ENCODE measurements around the gene MYBPC2.

DNA sequence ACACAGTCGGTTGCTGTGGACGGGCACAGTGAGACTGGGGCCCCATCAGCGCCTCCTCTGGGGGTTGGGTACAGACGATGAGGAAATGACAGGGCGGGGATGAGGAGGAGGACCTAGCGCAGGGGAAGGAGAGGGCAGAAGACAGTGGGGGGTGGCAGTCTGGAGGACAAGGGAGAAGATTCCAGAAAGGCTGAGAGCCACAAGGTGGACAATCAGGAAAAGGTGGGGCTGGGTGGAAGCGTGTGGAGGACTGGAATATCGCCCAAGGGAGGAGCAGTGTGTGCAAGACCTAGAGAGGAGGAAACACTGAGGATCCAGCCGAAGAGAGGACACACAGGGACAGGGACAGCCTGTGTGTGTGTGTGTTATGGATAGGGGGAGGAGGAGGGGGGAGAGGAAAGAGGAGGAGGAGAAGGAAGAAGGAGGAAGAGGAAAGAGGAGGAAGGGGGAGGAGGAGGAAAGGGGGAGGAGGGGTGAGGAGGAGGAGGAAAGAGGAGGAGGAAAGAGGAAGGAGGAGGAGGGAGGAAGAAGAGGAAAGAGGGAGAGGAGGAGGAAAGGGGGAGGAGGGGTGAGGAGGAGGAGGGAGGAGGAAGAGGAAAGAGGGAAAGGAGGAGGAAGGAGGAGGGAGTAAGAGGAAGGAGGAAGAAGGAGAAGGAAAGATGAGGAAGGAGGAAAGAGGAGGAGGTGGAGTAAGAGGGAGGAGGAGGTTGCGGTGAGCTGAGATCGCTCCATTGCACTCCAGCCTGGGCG is 59.8 kb downstream of the MYBPC2 start:
- TF ChIP-seq, protein P1, sequence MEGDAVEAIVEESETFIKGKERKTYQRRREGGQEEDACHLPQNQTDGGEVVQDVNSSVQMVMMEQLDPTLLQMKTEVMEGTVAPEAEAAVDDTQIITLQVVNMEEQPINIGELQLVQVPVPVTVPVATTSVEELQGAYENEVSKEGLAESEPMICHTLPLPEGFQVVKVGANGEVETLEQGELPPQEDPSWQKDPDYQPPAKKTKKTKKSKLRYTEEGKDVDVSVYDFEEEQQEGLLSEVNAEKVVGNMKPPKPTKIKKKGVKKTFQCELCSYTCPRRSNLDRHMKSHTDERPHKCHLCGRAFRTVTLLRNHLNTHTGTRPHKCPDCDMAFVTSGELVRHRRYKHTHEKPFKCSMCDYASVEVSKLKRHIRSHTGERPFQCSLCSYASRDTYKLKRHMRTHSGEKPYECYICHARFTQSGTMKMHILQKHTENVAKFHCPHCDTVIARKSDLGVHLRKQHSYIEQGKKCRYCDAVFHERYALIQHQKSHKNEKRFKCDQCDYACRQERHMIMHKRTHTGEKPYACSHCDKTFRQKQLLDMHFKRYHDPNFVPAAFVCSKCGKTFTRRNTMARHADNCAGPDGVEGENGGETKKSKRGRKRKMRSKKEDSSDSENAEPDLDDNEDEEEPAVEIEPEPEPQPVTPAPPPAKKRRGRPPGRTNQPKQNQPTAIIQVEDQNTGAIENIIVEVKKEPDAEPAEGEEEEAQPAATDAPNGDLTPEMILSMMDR (IDR thresholded peaks at IDR 0.05): no peak
- TF ChIP-seq POLR2A (IDR thresholded peaks at IDR 0.05): no peak

All from tibial nerve (tissue), 3 donors.